ENCODE data around the gene RBBP9. TPM values are rescaled to one million over a fixed set of nuclear protein-coding genes. Genes with fewer than 3 reads are reported as not detected.

Gene RBBP9
- total RNA-seq, 1 donor from 2014 or later: 22.9 TPM

- TF ChIP-seq CTCF (IDR thresholded peaks at IDR 0.05; ENCODE audit: partially characterized antibody, unreplicated experiment): no peak
These were observed 18.9 kb upstream of the RBBP9 start for GRCh38 chr20:18515973-18516372.

GRCh38 chr20:18514127-18514526 lies 17.1 kb upstream of the RBBP9 start:
- Mint-ChIP-seq H3K27ac (ENCODE audit: unreplicated experiment) (no peak overlapping the region), H3K27me3 (ENCODE audit: unreplicated experiment) (no peaks in the 10 kb centered on the region), H3K4me3 (ENCODE audit: unreplicated experiment) (no peak overlapping the region), H3K9me3 (ENCODE audit: unreplicated experiment) (no peaks in the 10 kb centered on the region), H3K36me3 (ENCODE audit: unreplicated experiment) (no peaks in the 10 kb centered on the region), H3K4me1 (ENCODE audit: low read depth, unreplicated experiment) (peaks cover under 1% of the 10 kb centered on the region)
- no peak for TF ChIP-seq CTCF (IDR thresholded peaks at IDR 0.05; ENCODE audit: partially characterized antibody, unreplicated experiment)
- no peak for DNase-seq

More at GRCh38 chr20:18515973-18516372, 18.9 kb upstream of the RBBP9 start:
- H3K27ac Mint-ChIP-seq (ENCODE audit: unreplicated experiment): no peak overlapping the region
- H3K9me3 Mint-ChIP-seq (ENCODE audit: unreplicated experiment): no peaks in the 10 kb centered on the region
- no peaks in the 10 kb centered on the region for H3K4me1 Mint-ChIP-seq (ENCODE audit: low read depth, unreplicated experiment)
- H3K36me3 Mint-ChIP-seq (ENCODE audit: unreplicated experiment): no peaks in the 10 kb centered on the region
- H3K27me3 Mint-ChIP-seq (ENCODE audit: unreplicated experiment): no peaks in the 10 kb centered on the region
- DNase-seq: no peak
- H3K4me3 Mint-ChIP-seq (ENCODE audit: unreplicated experiment): no peak overlapping the region

GRCh38 chr20:18513208-18513607 lies 16.2 kb upstream of the RBBP9 start:
- TF ChIP-seq CTCF (IDR thresholded peaks at IDR 0.05; ENCODE audit: partially characterized antibody, unreplicated experiment): no peak
- Mint-ChIP-seq H3K27me3 (ENCODE audit: unreplicated experiment) (no peaks in the 10 kb centered on the region), H3K9me3 (ENCODE audit: unreplicated experiment) (peaks cover 2% of the 10 kb centered on the region), H3K27ac (ENCODE audit: unreplicated experiment) (no peak overlapping the region), H3K4me1 (ENCODE audit: low read depth, unreplicated experiment) (peaks cover 7% of the 10 kb centered on the region), H3K36me3 (ENCODE audit: unreplicated experiment) (no peaks in the 10 kb centered on the region), H3K4me3 (ENCODE audit: unreplicated experiment) (no peak overlapping the region)
- DNase-seq: no peak

- Mint-ChIP-seq H3K27me3 (ENCODE audit: unreplicated experiment) (peaks cover 4% of the 10 kb centered on the region), H3K4me3 (ENCODE audit: unreplicated experiment) (no peak overlapping the region), H3K9me3 (ENCODE audit: unreplicated experiment) (peaks cover 5% of the 10 kb centered on the region), H3K36me3 (ENCODE audit: unreplicated experiment) (no peaks in the 10 kb centered on the region), H3K4me1 (ENCODE audit: low read depth, unreplicated experiment) (peaks cover 8% of the 10 kb centered on the region), H3K27ac (ENCODE audit: unreplicated experiment) (no peak overlapping the region)
- DNase-seq: no peak
- no peak for TF ChIP-seq CTCF (IDR thresholded peaks at IDR 0.05; ENCODE audit: partially characterized antibody, unreplicated experiment)
These were observed 14.5 kb upstream of the RBBP9 start for GRCh38 chr20:18511571-18511970.

GRCh38 chr20:18507218-18508191 lies 10.5 kb upstream of the RBBP9 start, which contains the start of gene SEC23B:
Gene SEC23B, plus strand, starts transcription at chr20:18507940. Its CDS starts 2,896 bp downstream, at chr20:18510836.
- Mint-ChIP-seq H3K27ac (ENCODE audit: unreplicated experiment) (peak within 1 kb of the TSS; percentile 99), H3K4me1 (ENCODE audit: low read depth, unreplicated experiment) (peaks cover 8% of the 10 kb centered on the region), H3K36me3 (ENCODE audit: unreplicated experiment) (no peaks in the 10 kb centered on the region), H3K4me3 (ENCODE audit: unreplicated experiment) (peak within 1 kb of the TSS; percentile 100), H3K9me3 (ENCODE audit: unreplicated experiment) (peaks cover 8% of the 10 kb centered on the region), H3K27me3 (ENCODE audit: unreplicated experiment) (peaks cover 4% of the 10 kb centered on the region)
- DNase-seq: peak; percentile 95
- no peak for TF ChIP-seq CTCF (IDR thresholded peaks at IDR 0.05; ENCODE audit: partially characterized antibody, unreplicated experiment)
